ENCODE data around the gene TUBA1C.
"Not testable (repeated sequence)": the region's sequence is repeated elsewhere in the genome, so short reads cannot be mapped to it uniquely, and the experiment has no call there.

TUBA1C gene

GRCh38 chr12:49272790-49273725 is 8.2 kb downstream of the TUBA1C start:
- Histone ChIP-seq H3K4me1 (ENCODE audit: control insufficient read depth, insufficient read depth, low read length, poor library complexity, severe bottlenecking) (no peaks in the 10 kb centered on the region), H3K4me3 (ENCODE audit: insufficient read depth, low read depth, low read length, poor library complexity, severe bottlenecking) (no peak overlapping the region)

DNA sequence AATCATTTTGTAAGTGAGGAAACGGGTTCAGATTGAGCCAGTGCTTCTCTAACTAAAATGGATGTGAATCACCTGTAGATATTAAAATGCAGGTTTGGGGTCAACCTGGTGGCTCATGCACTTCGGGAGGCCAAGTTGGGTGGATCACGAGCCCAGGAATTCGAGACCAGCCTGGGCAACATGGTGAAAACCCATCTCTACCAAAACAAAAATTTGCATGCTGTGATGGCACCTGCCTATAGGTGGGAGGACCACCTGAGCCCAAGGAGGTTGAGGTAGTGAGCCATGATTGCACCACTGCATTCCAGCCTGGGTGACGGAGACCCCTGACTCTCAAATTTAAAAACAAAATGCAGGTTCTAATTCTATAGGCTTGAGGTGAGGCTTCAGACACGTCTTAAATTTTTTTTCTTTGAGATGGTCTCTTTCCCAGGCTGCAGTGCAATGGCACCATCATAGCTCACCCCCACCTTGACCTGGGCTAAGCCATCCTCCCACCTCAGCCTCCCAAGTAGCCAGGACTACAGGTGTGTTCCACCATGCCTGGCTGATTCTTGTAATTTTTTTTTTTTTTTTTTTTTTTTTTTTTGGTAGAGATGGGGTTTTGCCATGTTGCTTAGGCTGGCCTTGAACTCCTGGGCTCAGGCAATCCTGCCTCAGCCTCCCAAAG is 9.0 kb downstream of the TUBA1C start:
- Histone ChIP-seq H3K27me3 (replicated peaks; ENCODE audit: control insufficient read depth, insufficient read depth, low read length, poor library complexity, severe bottlenecking) (no peaks in the 10 kb centered on the region), H3K4me3 (ENCODE audit: insufficient read depth, low read depth, low read length, poor library complexity, severe bottlenecking) (no peak overlapping the region), H3K9me3 (ENCODE audit: control insufficient read depth, low read length) (no peaks in the 10 kb centered on the region), H3K27ac (ENCODE audit: insufficient read depth, low read length, poor library complexity, severe bottlenecking) (no peak overlapping the region), H3K4me1 (ENCODE audit: control insufficient read depth, insufficient read depth, low read length, poor library complexity, severe bottlenecking) (no peaks in the 10 kb centered on the region), H3K36me3 (ENCODE audit: control insufficient read depth, insufficient read depth, low read length) (peaks cover 34% of the 10 kb centered on the region)
- DNase-seq: no peak

More at GRCh38 chr12:49272790-49273725, 8.2 kb downstream of the TUBA1C start:
- Histone ChIP-seq H3K27ac (ENCODE audit: insufficient read depth, low read length, poor library complexity, severe bottlenecking) (no peak overlapping the region), H3K36me3 (ENCODE audit: control insufficient read depth, insufficient read depth, low read length) (peaks cover 34% of the 10 kb centered on the region), H3K9me3 (ENCODE audit: control insufficient read depth, low read length) (no peaks in the 10 kb centered on the region), H3K27me3 (replicated peaks; ENCODE audit: control insufficient read depth, insufficient read depth, low read length, poor library complexity, severe bottlenecking) (no peaks in the 10 kb centered on the region)
- no peak for DNase-seq

- DNase-seq: no peak
- Histone ChIP-seq H3K36me3 (ENCODE audit: control insufficient read depth, insufficient read depth, low read length) (peaks cover 34% of the 10 kb centered on the region), H3K9me3 (ENCODE audit: control insufficient read depth, low read length) (no peaks in the 10 kb centered on the region), H3K27me3 (replicated peaks; ENCODE audit: control insufficient read depth, insufficient read depth, low read length, poor library complexity, severe bottlenecking) (no peaks in the 10 kb centered on the region), H3K4me3 (ENCODE audit: insufficient read depth, low read depth, low read length, poor library complexity, severe bottlenecking) (no peak overlapping the region), H3K27ac (ENCODE audit: insufficient read depth, low read length, poor library complexity, severe bottlenecking) (no peak overlapping the region), H3K4me1 (ENCODE audit: control insufficient read depth, insufficient read depth, low read length, poor library complexity, severe bottlenecking) (no peaks in the 10 kb centered on the region)
Observed at GRCh38 chr12:49274396-49275069, 9.7 kb downstream of the TUBA1C start.

DNA sequence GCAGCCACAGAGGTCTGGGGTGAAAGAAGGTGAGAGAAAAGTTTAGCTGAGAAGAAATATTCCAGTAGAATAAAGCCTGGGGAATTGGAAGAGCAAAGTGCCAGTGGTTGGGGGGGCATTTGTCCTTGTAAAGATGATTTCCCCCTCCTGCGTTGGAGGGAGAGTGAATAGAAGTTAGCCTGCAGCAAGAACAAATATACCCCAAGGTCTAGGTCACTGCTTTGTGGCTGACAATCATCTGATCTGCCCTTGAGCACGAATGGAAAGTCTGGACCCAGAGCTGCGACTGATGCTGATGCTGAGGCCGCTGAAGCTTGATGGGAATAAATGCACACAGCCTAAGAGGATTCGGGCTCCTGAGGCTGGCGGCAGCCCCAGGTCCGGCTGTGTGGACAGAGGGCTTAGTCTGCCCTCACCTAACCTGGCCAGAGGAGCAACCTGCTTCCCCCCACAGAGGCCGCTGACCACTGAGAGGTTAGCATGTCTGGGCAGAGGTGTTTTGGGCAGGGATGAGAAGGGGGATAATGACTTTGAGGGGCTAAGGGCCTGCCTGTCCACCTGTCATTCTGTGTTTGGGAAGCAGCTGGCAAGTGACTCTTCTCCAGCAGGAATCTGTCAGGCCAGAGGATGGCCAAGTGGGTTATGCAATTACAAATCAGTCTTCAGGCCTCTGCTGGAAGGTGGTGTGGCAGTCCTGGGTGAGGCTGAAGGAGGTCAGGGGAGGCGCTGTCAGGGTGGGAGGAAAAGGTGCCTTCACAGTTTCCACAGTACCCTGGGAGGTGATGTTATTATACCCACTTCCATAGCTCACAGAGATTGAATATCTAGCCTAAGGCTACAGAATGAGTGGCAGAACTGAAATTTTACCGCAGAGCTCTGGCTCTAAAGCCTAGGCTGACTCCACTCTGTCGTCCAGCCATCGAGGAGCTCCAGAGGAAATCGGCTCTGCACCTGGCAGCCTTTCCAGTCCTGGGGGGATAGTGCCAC is 11.7 kb downstream of the TUBA1C start:
- Histone ChIP-seq H3K27ac (ENCODE audit: insufficient read depth, low read length, poor library complexity, severe bottlenecking) (no peak overlapping the region), H3K36me3 (ENCODE audit: control insufficient read depth, insufficient read depth, low read length) (peaks cover 13% of the 10 kb centered on the region), H3K4me3 (ENCODE audit: insufficient read depth, low read depth, low read length, poor library complexity, severe bottlenecking) (no peak overlapping the region), H3K9me3 (ENCODE audit: control insufficient read depth, low read length) (no peaks in the 10 kb centered on the region), H3K4me1 (ENCODE audit: control insufficient read depth, insufficient read depth, low read length, poor library complexity, severe bottlenecking) (no peaks in the 10 kb centered on the region), H3K27me3 (replicated peaks; ENCODE audit: control insufficient read depth, insufficient read depth, low read length, poor library complexity, severe bottlenecking) (no peaks in the 10 kb centered on the region)
- no peak for DNase-seq

- H3K36me3 ChIP-seq (ENCODE audit: control insufficient read depth, insufficient read depth, low read length): peaks cover 8% of the 10 kb centered on the region
- no peak for DNase-seq
- no peaks in the 10 kb centered on the region for H3K9me3 ChIP-seq (ENCODE audit: control insufficient read depth, low read length)
- H3K27ac ChIP-seq (ENCODE audit: insufficient read depth, low read length, poor library complexity, severe bottlenecking): no peak overlapping the region
- H3K4me3 ChIP-seq (ENCODE audit: insufficient read depth, low read depth, low read length, poor library complexity, severe bottlenecking): no peak overlapping the region
- H3K4me1 ChIP-seq (ENCODE audit: control insufficient read depth, insufficient read depth, low read length, poor library complexity, severe bottlenecking): no peaks in the 10 kb centered on the region
- H3K27me3 ChIP-seq (replicated peaks; ENCODE audit: control insufficient read depth, insufficient read depth, low read length, poor library complexity, severe bottlenecking): no peaks in the 10 kb centered on the region
Observed at GRCh38 chr12:49277466-49277865, 12.6 kb downstream of the TUBA1C start.

DNA sequence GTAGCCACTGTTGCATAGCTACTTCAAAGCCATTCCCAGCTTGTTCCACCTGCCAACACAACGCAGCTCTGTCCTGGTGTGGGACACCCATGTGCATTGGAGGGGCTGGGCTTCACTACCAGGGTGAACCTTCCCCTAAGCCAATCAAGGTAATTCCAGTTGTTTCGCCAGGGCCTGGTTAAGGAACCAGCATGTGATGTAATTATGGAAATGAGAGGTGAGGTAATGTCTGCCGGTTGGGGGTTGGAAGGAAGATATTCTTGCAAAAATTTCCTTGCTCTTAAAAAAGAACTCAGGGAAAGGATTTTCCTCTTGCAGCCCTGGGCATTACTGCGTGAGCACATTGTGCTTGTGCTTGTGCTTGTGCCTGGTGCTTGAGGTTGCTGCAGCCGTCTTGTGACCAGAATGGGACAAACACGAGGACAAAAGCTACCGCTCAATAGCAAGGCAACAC is 14.9 kb downstream of the TUBA1C start:
- Histone ChIP-seq H3K27ac (ENCODE audit: insufficient read depth, low read length, poor library complexity, severe bottlenecking) (no peak overlapping the region), H3K27me3 (replicated peaks; ENCODE audit: control insufficient read depth, insufficient read depth, low read length, poor library complexity, severe bottlenecking) (no peaks in the 10 kb centered on the region), H3K4me1 (ENCODE audit: control insufficient read depth, insufficient read depth, low read length, poor library complexity, severe bottlenecking) (no peaks in the 10 kb centered on the region), H3K36me3 (ENCODE audit: control insufficient read depth, insufficient read depth, low read length) (no peaks in the 10 kb centered on the region), H3K9me3 (ENCODE audit: control insufficient read depth, low read length) (no peaks in the 10 kb centered on the region), H3K4me3 (ENCODE audit: insufficient read depth, low read depth, low read length, poor library complexity, severe bottlenecking) (no peak overlapping the region)
- no peak for DNase-seq

DNA sequence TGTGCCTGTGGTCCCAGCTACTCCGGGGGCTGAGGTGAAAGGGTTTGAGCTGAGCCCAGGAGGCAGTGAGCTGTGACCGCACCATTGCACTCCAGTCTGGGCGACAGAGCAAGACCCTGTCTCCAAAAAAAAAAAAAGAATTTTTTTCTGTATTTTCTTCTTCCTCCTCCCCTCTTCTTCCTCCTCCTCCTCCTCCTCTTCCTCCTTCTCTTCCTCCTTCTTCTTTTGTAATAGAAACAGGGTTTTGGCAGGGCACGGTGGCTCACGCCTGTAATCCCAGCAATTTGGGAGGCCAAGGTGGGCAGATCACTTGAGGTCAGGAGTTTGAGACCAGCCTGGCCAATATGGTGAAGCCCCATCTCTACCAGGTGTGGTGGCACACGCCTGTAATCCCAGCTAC is 15.7 kb downstream of the TUBA1C start:
- not testable (repeated sequence) for DNase-seq; H3K9me3 ChIP-seq (ENCODE audit: control insufficient read depth, low read length); H3K27ac ChIP-seq (ENCODE audit: insufficient read depth, low read length, poor library complexity, severe bottlenecking); H3K36me3 ChIP-seq (ENCODE audit: control insufficient read depth, insufficient read depth, low read length); H3K4me1 ChIP-seq (ENCODE audit: control insufficient read depth, insufficient read depth, low read length, poor library complexity, severe bottlenecking); H3K27me3 ChIP-seq (replicated peaks; ENCODE audit: control insufficient read depth, insufficient read depth, low read length, poor library complexity, severe bottlenecking); H3K4me3 ChIP-seq (ENCODE audit: insufficient read depth, low read depth, low read length, poor library complexity, severe bottlenecking)

GRCh38 chr12:49282302-49282701 is 17.4 kb downstream of the TUBA1C start:
- H3K27me3 ChIP-seq (replicated peaks; ENCODE audit: control insufficient read depth, insufficient read depth, low read length, poor library complexity, severe bottlenecking): no peaks in the 10 kb centered on the region
- H3K4me1 ChIP-seq (ENCODE audit: control insufficient read depth, insufficient read depth, low read length, poor library complexity, severe bottlenecking): no peaks in the 10 kb centered on the region
- no peaks in the 10 kb centered on the region for H3K36me3 ChIP-seq (ENCODE audit: control insufficient read depth, insufficient read depth, low read length)
- H3K4me3 ChIP-seq (ENCODE audit: insufficient read depth, low read depth, low read length, poor library complexity, severe bottlenecking): no peak overlapping the region
- no peak overlapping the region for H3K27ac ChIP-seq (ENCODE audit: insufficient read depth, low read length, poor library complexity, severe bottlenecking)
- no peak for DNase-seq
- H3K9me3 ChIP-seq (ENCODE audit: control insufficient read depth, low read length): no peaks in the 10 kb centered on the region

- DNase-seq; H3K4me1 ChIP-seq (ENCODE audit: control insufficient read depth, insufficient read depth, low read length, poor library complexity, severe bottlenecking); H3K36me3 ChIP-seq (ENCODE audit: control insufficient read depth, insufficient read depth, low read length); H3K27me3 ChIP-seq (replicated peaks; ENCODE audit: control insufficient read depth, insufficient read depth, low read length, poor library complexity, severe bottlenecking); H3K4me3 ChIP-seq (ENCODE audit: insufficient read depth, low read depth, low read length, poor library complexity, severe bottlenecking); H3K27ac ChIP-seq (ENCODE audit: insufficient read depth, low read length, poor library complexity, severe bottlenecking); H3K9me3 ChIP-seq (ENCODE audit: control insufficient read depth, low read length): not testable (repeated sequence)
Observed at GRCh38 chr12:49282740-49283375, 18.0 kb downstream of the TUBA1C start.
